ENCODE measurements around the gene OXT.
"Not testable (repeated sequence)": the region's sequence is repeated elsewhere in the genome, so short reads cannot be mapped to it uniquely, and the experiment has no call there.

Gene OXT

DNA sequence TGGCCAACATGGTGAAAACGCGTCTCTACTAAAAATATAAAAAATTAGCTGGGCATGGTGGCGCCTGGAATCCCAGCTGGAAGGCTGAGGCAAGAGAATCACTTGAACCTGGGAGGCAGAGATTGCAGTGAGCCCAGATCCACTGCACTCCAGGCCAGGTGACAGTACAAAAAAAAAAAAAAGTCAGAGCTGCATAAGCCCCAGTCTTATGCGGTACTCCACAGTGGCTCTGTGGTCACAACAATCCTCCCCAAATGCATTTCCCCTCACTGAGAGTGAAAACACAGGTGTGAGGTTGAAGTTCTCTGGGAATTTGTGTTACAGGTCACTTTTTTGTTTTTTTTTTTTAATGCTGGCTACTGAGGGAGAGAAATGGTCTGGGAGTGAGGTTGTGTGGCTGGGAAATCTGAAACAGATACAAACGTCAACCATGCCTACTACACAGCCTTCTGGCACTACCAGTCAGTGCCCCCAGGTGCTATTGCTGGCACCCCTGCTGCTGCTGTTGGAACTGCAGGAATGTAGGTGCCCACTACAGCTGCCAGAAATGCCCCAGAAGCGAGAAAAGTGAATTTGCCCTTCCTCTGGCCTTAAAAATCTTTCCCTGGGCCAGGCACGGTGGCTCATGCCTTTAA is 19.9 kb upstream of the OXT start:
- no peak for DNase-seq

DNA sequence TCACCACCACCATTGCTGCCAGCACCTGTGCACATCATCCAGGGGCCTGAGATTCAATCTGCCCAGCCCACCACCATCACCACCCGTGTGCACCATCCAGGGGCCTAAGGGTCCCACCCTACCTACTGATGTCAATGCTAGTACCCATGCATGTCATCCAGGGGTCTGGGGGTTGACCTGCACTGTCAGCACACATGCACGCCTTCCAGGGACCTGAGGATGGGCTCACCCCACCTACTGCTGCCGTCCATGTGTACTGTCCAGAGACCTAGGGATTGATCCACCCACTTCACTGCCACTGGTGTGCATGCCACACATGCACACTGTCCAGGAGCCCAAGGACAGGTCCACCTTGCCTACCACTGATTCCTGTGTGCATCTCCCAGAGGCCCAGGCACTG is 11.9 kb upstream of the OXT start:
- DNase-seq: no peak

DNA sequence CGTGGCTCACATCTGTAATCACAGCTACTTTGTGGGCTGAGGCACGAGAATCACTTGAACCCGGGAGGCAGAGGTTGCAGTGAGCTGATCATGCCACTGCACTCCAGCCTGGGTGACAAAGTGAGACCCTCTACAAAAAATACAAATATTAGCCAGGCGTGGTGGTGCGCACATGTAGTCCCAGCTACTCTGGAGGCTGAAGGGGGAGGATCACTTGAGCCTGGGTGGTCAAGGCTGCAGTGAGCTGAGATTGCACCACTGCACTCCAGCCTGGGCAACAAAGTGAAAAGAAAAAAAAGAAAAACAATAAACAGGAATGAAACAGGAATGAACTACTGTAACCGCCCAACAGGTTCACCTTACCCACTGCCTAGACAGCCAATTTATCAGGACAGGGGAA is 7.3 kb upstream of the OXT start:
- not testable (repeated sequence) for DNase-seq

DNA sequence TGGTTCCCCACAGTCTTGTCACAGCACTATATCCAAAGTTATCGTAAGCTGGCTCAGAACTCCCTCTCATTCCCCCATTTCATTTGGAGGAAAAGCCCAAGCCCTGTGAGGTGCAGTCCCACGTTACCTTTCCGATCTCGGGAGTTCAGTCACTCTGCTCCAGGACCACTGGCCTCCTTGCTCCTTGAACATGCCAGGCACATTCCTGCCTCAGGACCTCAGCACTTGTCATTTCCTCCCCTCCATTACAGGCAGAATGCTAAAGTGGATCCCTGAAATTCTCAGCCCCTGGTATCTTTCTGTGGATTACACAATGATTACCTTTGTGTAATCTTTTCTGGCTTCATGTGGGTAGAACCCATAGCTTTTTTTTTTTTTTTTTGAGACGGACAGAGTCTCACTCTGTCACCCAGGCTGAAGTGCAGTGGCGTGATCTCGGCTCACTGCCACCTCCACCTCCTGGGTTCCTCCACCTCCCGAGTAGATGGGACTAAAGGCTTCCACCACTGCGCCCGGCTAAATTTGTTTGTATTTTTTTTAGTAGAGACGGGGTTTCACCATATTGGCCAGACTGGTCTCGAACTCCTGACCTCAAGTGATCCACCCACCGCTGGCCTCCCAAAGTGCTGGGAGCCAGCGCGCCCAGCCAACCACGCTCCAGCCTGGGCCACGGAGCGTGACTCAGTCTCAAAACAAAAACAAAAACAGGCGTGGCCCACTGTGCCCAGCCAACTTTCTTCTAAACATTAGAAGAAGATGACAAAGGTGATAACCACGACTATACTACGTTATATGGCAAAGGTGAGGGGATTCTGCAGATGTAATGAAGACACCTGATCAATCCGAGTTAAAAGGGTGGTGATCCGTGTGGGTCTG is 4.0 kb upstream of the OXT start:
- DNase-seq: no peak

DNA sequence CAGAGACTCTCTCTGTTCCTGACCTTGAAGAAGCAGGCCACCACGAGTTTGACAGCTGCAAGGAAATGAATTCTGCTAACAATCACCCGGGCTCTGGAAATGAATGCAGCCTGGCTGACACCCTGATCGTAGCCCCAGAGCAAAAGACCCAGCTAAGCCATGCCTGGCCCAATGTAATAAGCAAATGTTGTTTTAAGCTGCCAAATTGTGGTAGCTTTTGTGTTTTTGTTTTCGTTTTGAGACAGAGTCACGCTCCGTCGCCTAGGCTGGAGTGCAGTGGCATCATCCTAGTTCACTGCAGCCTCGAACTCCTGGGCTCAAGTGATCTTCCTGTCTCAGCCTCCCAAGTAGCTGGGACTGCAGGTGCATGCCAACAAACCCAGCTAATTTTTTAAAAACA is 3.3 kb upstream of the OXT start:
- DNase-seq: no peak

DNA sequence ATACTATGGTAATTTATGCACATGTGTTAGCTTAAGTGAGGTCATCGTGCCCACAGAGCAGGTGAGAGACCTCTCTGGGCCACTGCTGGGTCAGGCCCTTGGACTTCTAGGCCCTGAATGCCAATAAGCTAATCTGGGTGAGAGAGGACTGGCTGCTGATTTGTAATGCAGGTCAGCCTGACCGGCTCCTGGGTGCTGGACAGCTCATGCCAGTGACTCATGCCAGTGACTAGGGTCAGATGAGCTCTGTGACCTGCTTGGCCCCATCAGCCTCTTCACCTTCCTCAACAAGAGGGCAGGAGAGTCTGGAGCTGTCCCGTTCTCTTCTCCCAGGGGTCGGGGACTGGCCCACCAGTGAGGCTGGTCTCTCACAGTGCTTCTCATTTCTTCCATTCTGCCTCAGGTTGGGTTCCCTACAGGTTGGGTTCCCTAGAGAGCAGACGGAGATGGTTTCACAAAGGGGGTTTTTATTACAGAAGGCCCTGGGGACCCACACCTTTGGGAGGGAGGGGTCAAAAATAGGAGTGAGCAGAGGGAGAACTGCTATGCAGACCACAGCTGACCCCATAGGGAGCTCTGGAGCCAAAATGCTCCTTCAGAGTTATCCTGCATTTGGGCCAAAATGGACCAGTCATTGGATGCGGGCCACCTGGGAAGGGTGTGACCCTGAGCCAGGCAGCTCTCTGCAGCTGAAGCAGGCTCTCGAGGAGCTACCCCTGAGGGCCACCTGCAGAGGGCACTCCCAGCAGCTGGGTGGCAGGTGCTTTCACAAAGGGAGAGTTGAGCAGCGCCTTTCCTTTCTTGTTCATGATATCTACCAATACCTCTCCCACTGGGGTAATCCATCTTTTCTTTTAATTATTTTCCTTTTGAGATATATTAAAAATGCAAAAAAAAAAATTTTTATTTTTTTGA is 2.2 kb upstream of the OXT start:
- no peak for DNase-seq

DNA sequence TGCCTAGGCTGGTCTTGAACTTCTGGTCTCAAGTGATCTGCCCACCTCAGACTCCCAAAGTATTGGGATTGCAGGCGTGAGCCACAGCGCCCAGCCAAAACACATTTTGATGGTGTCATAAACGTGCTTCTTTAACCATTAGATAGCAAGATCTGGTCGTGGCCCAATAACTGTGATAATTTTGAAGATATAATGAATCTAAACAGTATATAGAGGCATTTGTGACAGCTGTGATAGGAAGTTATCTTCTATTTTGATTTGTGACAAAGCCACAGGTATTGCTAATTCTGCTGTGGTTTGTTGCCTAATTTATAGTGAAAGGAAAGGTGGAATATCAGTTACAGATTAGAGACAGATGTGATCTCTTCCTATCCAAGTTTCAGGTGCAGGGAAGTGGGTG is 695 bp upstream of the OXT start:
- no peak for DNase-seq

DNA sequence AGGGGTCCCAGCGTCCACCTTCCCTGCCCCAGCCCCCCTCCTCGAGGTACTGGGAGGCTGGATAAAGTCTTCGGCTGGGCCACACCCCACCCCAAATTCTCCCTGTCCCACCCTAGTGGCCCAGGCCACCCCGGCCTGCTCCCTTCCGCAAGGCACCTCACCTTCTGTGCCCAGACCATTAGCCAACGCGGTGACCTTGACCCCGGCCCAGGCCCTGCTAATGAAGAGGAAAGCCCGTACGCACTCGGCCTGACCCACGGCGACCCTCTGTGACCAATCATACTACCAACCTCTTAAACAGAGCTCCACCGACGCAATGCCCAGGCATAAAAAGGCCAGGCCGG is 182 bp upstream of the OXT start:
- no peak for DNase-seq

DNA sequence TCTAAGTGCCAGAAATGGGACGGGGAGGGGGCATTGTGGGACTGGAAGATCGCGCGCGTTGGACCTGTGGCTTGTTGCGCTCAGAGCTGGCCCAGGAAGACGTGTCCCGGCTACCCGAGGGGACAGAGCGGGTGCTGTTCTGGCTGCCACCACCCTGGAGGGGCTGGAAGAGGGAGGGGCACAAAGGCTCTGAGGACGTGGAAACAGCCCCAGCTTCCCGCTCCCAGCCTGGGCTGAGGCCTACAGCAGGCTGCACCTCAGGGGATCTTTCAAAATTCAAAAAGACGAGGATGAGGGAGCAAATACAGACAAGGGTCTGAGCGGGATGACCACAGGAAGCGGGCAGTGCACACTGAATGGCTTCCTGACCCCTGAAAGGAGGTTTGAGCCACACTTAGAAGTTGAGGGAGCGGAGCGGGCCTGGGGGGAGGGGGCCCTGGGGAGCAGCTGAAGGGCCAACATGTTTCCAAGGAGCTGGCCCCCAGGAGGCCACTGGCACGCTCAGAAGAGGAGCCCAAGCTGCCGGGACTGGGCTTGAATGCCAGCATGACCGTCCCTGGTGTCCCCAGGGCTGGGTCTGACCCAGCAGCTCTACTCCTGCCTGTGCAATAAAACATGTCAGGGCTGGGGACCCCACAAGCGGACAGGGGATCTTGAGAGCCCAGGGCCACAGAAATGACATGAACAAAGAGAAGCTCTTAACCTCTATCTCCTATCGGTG is 1.3 kb downstream of the OXT start:
- no peak for DNase-seq

DNA sequence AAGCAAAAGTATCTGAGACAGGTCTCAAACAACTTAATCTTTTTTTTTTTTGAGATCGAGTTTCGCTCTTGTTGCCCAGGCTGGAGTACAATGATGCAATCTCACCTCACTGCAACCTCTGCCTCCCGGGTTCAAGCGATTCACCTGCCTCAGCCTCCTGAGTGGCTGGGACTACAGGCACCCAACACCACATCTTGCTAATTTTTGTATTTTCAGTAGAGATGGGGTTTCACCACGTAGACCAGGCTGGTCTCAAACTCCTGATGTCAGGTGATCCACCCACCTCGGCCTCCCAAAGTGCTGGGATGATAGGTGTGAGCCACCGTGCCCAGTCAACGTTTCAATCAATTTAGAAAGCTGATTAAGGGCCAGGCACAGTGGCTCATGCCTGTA is 1.8 kb downstream of the OXT start:
- not testable (repeated sequence) for DNase-seq

DNA sequence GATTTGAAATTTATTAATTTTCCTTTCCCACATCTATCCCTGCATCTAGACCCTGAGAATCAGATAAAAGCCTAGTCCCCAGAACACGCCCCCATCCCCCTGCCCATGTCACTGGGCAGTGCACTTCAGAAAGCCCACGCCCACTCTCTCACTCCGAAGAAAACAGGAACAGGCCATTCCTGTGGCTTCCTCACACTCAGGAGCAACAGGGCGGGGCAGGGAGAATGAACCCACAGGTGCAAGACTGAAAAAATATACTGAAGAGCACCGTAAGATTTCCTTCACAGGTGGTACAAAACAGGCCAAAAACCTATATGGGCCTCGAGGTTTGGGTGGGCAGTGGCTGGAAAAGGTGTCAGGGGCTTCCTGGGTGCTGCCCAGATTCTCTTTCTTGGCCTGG is 3.4 kb downstream of the OXT start:
- no peak for DNase-seq

DNA sequence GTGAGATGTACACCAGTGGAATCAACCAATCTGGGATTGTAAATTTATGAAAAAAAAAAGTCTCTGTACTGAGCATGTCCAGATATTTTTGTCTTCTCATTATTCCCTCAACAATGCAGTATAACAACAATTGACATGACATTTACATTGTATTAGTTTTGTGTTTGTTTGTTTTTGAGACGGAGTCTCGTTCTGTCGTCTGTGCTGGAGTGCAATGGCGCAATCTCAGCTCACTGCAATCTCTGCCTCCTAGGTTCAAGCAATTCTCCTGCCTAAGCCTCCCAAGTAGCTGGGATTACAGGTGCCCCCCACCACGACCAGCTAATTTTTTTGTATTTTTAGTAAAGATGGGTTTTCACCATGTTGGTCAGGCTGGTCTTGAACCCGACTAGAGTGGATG is 3.9 kb downstream of the OXT start:
- DNase-seq: not testable (repeated sequence)

DNA sequence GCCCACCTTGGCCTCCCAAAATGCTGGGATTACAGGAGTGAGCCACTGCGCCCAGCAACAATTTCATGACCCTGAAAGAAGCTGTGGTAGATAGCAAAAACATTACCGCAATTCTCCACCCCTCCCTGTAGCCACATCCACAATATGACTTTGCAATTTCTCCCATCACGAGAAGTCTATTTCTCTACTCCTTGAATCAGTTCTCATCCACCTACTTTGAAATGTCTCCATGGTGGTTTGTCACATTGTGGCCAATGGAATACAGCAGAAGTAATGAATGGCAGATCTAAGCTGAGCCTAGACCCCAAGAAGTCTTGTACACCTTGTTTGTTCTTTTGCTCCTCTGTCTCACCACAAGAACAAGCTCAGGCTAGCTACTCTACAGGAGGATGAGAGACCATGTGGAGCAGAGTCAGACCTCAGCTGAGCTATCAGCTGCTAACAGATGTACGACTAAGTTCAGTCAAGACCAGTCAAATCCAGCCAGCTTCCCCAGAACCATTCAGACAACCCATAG is 6.3 kb downstream of the OXT start:
- no peak for DNase-seq

DNA sequence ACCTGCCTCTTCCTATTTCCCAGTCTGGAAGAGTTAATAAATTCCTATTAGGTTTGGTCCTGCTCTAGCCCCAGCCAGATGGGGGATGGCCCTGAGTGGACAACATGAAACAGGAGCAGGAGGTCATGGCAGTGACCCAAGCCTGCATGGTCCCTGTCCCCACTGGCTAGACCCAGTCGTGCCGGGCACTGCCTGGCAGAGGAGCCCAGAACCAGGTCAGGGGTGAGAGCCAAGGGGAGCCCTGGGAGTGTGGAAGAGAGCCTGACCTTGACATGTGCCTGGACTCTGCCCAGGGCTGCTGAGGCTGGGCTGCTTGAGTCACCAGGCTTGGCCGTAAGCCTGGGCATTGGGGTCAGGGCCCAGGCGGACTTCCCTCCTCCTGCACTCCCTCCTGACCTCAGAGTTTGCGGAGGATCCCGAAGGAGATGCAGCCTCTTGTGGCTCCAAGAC is 9.5 kb downstream of the OXT start:
- no peak for DNase-seq

DNA sequence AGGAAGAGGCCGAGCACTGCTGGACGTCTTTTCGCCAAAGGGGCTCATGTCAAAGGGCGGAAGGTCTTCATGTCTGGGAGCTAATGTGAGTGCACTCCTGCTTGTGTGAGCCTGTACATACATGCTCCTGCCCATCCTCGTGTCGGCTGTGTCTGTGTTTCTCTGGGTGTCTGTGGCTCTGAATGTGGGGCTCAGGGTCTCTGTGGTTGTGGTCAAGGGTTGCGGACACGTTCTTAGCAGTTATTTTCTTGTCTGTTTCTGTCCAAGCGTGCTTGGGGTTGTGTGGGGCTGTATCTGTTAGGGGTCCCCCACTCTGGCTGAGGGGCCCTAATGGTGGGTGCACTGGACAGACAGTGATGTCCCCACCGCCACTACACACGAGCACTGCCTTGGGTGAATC is 10.2 kb downstream of the OXT start:
- no peak for DNase-seq

DNA sequence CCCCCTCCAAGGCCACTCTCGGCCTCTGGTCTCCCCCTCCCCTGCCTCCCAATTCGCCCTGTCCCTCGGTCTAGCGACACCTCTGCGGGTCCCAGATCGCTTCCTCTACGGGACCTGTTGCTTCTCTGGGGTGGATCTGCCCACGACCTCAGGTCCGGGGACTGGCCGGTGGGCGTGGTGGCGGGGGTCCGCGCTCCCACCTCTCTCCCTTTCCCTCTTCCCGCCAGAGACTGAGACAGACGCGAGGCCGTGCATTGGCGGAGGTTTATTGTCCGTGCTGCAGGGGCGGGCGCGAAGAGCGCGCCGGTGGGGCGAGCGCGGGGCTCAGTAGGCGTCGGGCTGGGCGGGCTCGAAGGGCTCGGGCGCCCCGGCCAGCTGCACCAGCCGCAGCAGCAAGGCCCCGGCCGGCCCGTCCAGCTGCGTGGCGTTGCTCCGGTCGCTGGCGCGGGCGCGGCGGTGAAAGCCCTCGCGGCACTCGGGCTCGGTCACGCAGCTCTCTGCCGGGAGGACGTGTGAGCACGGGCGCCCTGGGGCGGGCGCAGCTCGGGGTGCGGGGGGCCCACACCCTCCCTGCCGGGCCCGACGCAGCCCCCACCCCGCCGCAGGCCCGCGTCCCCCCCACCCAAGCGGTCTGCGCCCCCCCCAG is 11.0 kb downstream of the OXT start:
- DNase-seq: no peak

DNA sequence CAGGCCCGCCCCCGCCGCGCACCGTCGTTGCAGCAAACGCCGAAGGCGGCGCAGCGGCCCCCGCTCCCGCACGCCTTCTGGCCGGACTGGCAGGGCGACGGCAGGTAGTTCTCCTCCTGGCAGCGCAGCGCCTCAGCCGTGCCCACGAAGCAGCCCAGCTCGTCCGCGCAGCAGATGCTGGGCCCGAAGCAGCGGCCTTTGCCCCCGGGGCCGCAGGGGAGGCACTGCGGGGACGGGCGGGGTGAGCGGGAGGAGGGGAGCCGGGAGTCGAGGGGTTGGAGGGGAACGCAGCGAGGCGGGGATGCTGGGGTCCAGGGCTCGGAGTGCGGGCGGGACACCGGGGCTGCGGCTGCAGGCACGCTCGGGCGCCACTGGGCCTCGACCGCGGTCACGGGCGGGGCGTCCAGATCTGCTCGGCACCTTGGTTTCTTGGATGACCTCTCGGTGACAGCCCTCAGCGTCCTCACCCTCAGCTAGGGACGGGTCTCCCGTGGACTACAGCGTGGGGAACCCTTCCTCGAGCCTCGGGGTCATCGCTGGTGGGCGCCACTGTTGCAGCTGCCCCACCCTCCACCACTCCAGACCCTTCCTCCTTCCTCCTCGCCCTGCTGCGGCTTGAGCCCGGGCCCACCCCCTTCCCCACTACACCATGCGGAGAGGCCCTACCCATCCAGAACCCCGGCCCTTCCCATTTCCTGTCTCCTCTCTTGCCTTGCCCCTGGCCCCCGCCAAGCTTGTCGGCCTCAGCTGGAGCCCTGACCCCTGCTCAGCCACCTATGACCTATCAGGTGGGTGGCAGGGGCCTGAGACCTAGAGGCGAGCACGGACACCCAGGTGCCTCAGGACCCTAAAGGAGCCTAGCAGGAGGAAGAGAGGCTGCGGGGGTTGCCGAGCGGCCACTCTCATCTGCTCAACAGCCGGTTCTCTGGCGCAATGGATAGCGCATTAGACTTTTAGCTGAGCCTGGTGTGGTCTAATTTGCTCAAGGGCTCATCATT is 11.8 kb downstream of the OXT start:
- DNase-seq: no peak

DNA sequence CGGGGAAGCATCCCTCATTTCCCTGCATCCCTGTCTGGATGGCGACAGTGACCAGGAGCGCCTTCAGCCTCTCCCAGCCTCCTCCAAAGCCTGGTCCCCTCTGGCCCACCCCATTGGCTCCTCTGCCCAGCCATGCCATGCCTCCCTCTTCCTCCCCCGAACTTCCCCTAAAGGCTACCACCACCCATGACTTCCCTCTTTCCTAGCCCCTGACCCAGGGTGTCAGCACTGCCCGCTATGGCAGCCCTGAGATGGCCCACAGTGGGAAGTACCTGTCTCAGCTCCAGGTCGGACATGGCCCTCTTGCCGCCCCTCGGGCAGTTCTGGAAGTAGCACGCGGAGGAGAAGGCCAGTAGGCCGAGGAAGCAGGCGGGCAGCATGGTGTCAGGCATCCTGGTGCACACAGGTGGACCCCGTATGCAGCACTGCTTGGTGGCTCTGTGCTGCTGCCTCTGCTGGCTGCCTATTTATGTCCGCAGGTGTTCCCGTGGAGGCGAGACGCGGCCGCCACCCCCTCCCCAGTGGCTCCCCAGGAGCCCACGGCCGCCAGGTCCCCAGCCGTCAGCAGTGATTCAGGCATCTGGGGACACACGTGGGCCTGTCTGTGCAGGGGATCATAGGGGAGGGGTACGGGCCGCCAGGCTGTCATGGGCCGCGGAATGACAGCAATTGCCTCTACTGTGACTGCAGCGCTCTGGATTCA is 13.0 kb downstream of the OXT start, which contains the start of gene AVP:
AVP (minus strand) TSS at position 442 of the 703 bp plus-strand sequence; CDS start at position 392, 50 bp downstream.
- DNase-seq: no peak

DNA sequence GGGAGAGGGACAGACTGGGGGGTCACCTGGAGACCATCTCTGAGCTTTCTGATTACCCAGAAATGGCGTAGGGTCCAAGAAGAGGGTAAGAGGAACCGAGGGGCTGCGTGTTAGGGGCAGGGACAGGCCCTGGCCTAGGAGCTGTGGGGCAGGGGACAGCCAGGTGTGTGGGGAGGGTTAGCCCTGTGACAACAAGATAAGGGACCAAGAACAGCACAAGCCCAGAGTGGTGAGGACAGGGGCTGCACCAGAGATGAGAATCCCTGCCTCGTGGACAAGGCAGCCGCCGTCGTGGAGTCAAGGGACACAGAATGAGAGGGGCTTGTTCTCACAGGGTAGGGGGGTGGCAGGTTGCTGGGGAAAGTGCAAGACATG is 13.6 kb downstream of the OXT start:
- no peak for DNase-seq

DNA sequence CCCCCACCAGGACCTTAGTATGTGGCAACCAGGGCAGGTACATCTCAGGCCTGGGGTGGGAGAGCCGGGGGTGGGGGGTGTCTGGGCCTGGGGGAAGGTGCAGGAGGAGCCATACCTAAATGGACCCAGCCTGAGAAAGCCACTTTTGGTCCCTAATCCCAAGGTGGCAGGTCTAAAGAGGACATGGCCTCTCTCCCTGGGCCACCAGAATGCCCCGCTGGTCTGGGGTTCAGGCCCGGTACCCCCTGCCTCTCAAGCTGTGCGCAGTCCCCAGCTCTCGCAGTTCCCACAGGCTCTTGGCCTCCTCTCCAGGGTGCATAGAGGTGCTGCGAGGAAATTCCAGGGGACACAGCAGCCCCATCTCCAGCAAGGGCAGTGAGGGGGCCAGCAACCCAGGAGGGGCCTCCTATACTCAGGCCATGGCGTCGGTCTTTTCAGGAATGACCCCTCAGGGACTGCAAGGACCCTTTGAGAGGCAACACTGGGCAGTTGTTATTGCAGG is 14.2 kb downstream of the OXT start:
- no peak for DNase-seq
